PFSK-1 (cell line): ENCODE results near the gene MX1.

ENCODE experiments used
- POLR2AphosphoS5 ChIP-seq: IDR thresholded peaks from 2 replicates; pipeline ENCODE4 v1.6.1; 2012; ENCODE audit warnings: low read depth, mild to moderate bottlenecking, control low read depth, low read length, moderate library complexity
- TAF1 ChIP-seq: IDR thresholded peaks from 2 replicates; pipeline ENCODE4 v1.6.1; 2012; ENCODE audit warnings: low read length, control low read depth, borderline replicate concordance; ENCODE audit not compliant: insufficient read depth
- TF ChIP-seq, protein P1 (sequence below), 2 experiments: IDR thresholded peaks; 2 replicates each; pipeline versions ENCODE4 v1.6.1 to v1.8.0; 2011 to 2012; ENCODE audit warnings: low read depth in 2 of 2, low read length in 2 of 2, control low read depth in 1 of 2, inconsistent platforms in 1 of 2, mild to moderate bottlenecking in 1 of 2, moderate library complexity in 1 of 2; ENCODE audit not compliant: insufficient read depth in 1 of 2

- TF ChIP-seq POLR2AphosphoS5 (no peak), TAF1 (no peak)
- TF ChIP-seq, protein P1, sequence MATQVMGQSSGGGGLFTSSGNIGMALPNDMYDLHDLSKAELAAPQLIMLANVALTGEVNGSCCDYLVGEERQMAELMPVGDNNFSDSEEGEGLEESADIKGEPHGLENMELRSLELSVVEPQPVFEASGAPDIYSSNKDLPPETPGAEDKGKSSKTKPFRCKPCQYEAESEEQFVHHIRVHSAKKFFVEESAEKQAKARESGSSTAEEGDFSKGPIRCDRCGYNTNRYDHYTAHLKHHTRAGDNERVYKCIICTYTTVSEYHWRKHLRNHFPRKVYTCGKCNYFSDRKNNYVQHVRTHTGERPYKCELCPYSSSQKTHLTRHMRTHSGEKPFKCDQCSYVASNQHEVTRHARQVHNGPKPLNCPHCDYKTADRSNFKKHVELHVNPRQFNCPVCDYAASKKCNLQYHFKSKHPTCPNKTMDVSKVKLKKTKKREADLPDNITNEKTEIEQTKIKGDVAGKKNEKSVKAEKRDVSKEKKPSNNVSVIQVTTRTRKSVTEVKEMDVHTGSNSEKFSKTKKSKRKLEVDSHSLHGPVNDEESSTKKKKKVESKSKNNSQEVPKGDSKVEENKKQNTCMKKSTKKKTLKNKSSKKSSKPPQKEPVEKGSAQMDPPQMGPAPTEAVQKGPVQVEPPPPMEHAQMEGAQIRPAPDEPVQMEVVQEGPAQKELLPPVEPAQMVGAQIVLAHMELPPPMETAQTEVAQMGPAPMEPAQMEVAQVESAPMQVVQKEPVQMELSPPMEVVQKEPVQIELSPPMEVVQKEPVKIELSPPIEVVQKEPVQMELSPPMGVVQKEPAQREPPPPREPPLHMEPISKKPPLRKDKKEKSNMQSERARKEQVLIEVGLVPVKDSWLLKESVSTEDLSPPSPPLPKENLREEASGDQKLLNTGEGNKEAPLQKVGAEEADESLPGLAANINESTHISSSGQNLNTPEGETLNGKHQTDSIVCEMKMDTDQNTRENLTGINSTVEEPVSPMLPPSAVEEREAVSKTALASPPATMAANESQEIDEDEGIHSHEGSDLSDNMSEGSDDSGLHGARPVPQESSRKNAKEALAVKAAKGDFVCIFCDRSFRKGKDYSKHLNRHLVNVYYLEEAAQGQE (IDR thresholded peaks at IDR 0.05; ENCODE audit: insufficient read depth in 1 of 2, low read depth in 2 of 2, low read length in 2 of 2), result no peak
These were observed 26.0 kb downstream of the MX1 start for GRCh38 chr21:41451753-41452676.
